Measurements from ENCODE around the gene NCAN. TPM values are rescaled to one million over a fixed set of nuclear protein-coding genes. Genes with fewer than 3 reads are reported as not detected.
"Not testable (repeated sequence)": the region's sequence is repeated elsewhere in the genome, so short reads cannot be mapped to it uniquely, and the experiment has no call there.

NCAN gene
- total RNA-seq, 3 donors from 2014 or later (not counting 1 experiment from before 2014, with no cell fraction given): not detected

- Histone ChIP-seq H3K36me3 (ENCODE audit: control insufficient read depth, insufficient read depth, low read length) (no peaks in the 10 kb centered on the region), H3K9me3 (ENCODE audit: control insufficient read depth, insufficient read depth, low read length) (no peaks in the 10 kb centered on the region), H3K4me1 (ENCODE audit: control insufficient read depth, insufficient read depth, low read length) (no peaks in the 10 kb centered on the region), H3K27me3 (ENCODE audit: control insufficient read depth, insufficient read depth, low read length) (no peaks in the 10 kb centered on the region), H3K4me3 (ENCODE audit: low read length) (no peak overlapping the region), H3K27ac (ENCODE audit: low read length) (no peak overlapping the region)
- no peak for ATAC-seq
- Mint-ChIP-seq H3K27me3 (ENCODE audit: low read depth in 2 of 2) (peaks cover 19 to 27% of the 10 kb centered on the region in 2 donors), H3K36me3 (no peaks in the 10 kb centered on the region), H3K9me3 (no peaks in the 10 kb centered on the region), H3K27ac (no peak overlapping the region), H3K4me3 (no peak overlapping the region), H3K4me1 (no peaks in the 10 kb centered on the region)
- TF ChIP-seq, protein P1, sequence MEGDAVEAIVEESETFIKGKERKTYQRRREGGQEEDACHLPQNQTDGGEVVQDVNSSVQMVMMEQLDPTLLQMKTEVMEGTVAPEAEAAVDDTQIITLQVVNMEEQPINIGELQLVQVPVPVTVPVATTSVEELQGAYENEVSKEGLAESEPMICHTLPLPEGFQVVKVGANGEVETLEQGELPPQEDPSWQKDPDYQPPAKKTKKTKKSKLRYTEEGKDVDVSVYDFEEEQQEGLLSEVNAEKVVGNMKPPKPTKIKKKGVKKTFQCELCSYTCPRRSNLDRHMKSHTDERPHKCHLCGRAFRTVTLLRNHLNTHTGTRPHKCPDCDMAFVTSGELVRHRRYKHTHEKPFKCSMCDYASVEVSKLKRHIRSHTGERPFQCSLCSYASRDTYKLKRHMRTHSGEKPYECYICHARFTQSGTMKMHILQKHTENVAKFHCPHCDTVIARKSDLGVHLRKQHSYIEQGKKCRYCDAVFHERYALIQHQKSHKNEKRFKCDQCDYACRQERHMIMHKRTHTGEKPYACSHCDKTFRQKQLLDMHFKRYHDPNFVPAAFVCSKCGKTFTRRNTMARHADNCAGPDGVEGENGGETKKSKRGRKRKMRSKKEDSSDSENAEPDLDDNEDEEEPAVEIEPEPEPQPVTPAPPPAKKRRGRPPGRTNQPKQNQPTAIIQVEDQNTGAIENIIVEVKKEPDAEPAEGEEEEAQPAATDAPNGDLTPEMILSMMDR (IDR thresholded peaks at IDR 0.05): no peak
- intact Hi-C loops (cut with micrococcal nuclease): no loop called here
- DNase-seq: no peak
- 88% methylated on average over 3 of the region's 5 CpGs for WGBS (ENCODE audit: insufficient coverage)
Observed at GRCh38 chr19:19250196-19250801, 38.5 kb downstream of the NCAN start.

GRCh38 chr19:19253409-19253808 lies 41.7 kb downstream of the NCAN start:
- intact Hi-C loops (cut with micrococcal nuclease); H3K4me3 ChIP-seq (ENCODE audit: low read length); H3K27ac ChIP-seq (ENCODE audit: low read length); H3K27ac Mint-ChIP-seq; H3K36me3 ChIP-seq (ENCODE audit: control insufficient read depth, insufficient read depth, low read length); H3K4me1 ChIP-seq (ENCODE audit: control insufficient read depth, insufficient read depth, low read length); DNase-seq; H3K4me3 Mint-ChIP-seq; H3K27me3 ChIP-seq (ENCODE audit: control insufficient read depth, insufficient read depth, low read length); ATAC-seq; H3K36me3 Mint-ChIP-seq; H3K9me3 Mint-ChIP-seq; H3K4me1 Mint-ChIP-seq; H3K9me3 ChIP-seq (ENCODE audit: control insufficient read depth, insufficient read depth, low read length): not testable (repeated sequence)
- peaks cover 33% of the 10 kb centered on the region in 2 donors for H3K27me3 Mint-ChIP-seq (ENCODE audit: low read depth in 2 of 2)
- WGBS (ENCODE audit: insufficient coverage): 91% methylated on average over 5 of the region's 6 CpGs

GRCh38 chr19:19256072-19256969 lies 44.6 kb downstream of the NCAN start:
- ATAC-seq: no peak
- Mint-ChIP-seq H3K9me3 (no peaks in the 10 kb centered on the region), H3K27ac (no peak overlapping the region), H3K36me3 (no peaks in the 10 kb centered on the region), H3K4me3 (no peak overlapping the region), H3K4me1 (no peaks in the 10 kb centered on the region), H3K27me3 (ENCODE audit: low read depth in 2 of 2) (peaks cover 32 to 43% of the 10 kb centered on the region in 2 donors)
- H3K9me3 ChIP-seq (ENCODE audit: control insufficient read depth, insufficient read depth, low read length): no peaks in the 10 kb centered on the region
- intact Hi-C loops (cut with micrococcal nuclease): no loop called here
- H3K4me3 ChIP-seq (ENCODE audit: low read length): no peak overlapping the region
- H3K4me1 ChIP-seq (ENCODE audit: control insufficient read depth, insufficient read depth, low read length): peaks cover 6% of the 10 kb centered on the region
- H3K27me3 ChIP-seq (ENCODE audit: control insufficient read depth, insufficient read depth, low read length): peaks cover 6% of the 10 kb centered on the region
- H3K27ac ChIP-seq (ENCODE audit: low read length): no peak overlapping the region
- no peak for DNase-seq
- 67% methylated on average over 17 of the region's 17 CpGs for WGBS (ENCODE audit: insufficient coverage)
- TF ChIP-seq, protein P1 (IDR thresholded peaks at IDR 0.05): no peak
- H3K36me3 ChIP-seq (ENCODE audit: control insufficient read depth, insufficient read depth, low read length): no peaks in the 10 kb centered on the region

- peaks cover 0 to 4% of the 10 kb centered on the region in 2 donors for H3K4me1 Mint-ChIP-seq
- Histone ChIP-seq H3K27me3 (ENCODE audit: control insufficient read depth, insufficient read depth, low read length) (peaks cover 7% of the 10 kb centered on the region), H3K4me1 (ENCODE audit: control insufficient read depth, insufficient read depth, low read length) (peaks cover 11% of the 10 kb centered on the region), H3K9me3 (ENCODE audit: control insufficient read depth, insufficient read depth, low read length) (no peaks in the 10 kb centered on the region), H3K36me3 (ENCODE audit: control insufficient read depth, insufficient read depth, low read length) (no peaks in the 10 kb centered on the region), H3K4me3 (ENCODE audit: low read length) (no peak overlapping the region), H3K27ac (ENCODE audit: low read length) (no peak overlapping the region)
- WGBS (ENCODE audit: insufficient coverage): 71% methylated on average over 14 of the region's 14 CpGs
- H3K9me3 Mint-ChIP-seq: no peaks in the 10 kb centered on the region
- TF ChIP-seq, protein P1 (IDR thresholded peaks at IDR 0.05): no peak
- no peak for DNase-seq
- ATAC-seq: no peak
- H3K4me3 Mint-ChIP-seq: no peak overlapping the region
- H3K27ac Mint-ChIP-seq: no peak overlapping the region
- H3K27me3 Mint-ChIP-seq (ENCODE audit: low read depth in 2 of 2): peaks cover 30 to 39% of the 10 kb centered on the region in 2 donors
- no peaks in the 10 kb centered on the region for H3K36me3 Mint-ChIP-seq
- intact Hi-C loops (cut with micrococcal nuclease): no loop called here
Observed at GRCh38 chr19:19257137-19257536, 45.4 kb downstream of the NCAN start.

Measured in natural killer cell (primary cell).